Chondrocyte (in vitro differentiated cells): ENCODE measurements around the gene ZHX3. TPM values are rescaled to one million over a fixed set of nuclear protein-coding genes. Genes with fewer than 3 reads are reported as not detected.
"Not testable (repeated sequence)": the region's sequence is repeated elsewhere in the genome, so short reads cannot be mapped to it uniquely, and the experiment has no call there.

Experiments used
- DNase-seq: peaks from one replicate; pipeline ENCODE4 v3.0.0; 2021; ENCODE audit warnings: mixed read lengths, low spot score
- H3K27ac Mint-ChIP-seq: one replicate; pipeline ENCODE4 v1.8.0; 2021; ENCODE audit warnings: mild to moderate bottlenecking, moderate library complexity, mixed read lengths; ENCODE audit not compliant: unreplicated experiment
- H3K27me3 Mint-ChIP-seq: 2 replicates; pipeline ENCODE4 v1.8.0; 2021; ENCODE audit warnings: low read depth, mixed read lengths
- H3K36me3 Mint-ChIP-seq: 2 replicates; pipeline ENCODE4 v1.8.0; 2021; ENCODE audit warnings: low read depth, mixed read lengths
- H3K4me1 Mint-ChIP-seq: 2 replicates; pipeline ENCODE4 v1.8.0; 2021; ENCODE audit warnings: low read depth, mild to moderate bottlenecking, mixed read lengths
- H3K4me3 Mint-ChIP-seq: one replicate; pipeline ENCODE4 v1.8.0; 2021; ENCODE audit warnings: mild to moderate bottlenecking, moderate library complexity, mixed read lengths; ENCODE audit not compliant: unreplicated experiment
- H3K9me3 Mint-ChIP-seq: 2 replicates; pipeline ENCODE4 v1.8.0; 2021; ENCODE audit warnings: low read depth, mixed read lengths
- total RNA-seq: library from RNA; stranded (reverse); gene quantifications from 3 replicates; pipeline ENCODE4 v1.2.1, GENCODE V29; 2021
- TF ChIP-seq, protein P1 (sequence below): fragments of 200-600 bp; sonication (generic); IDR thresholded peaks from 2 replicates; pipeline ENCODE4 v1.5.0; 2021; ENCODE audit warnings: antibody characterized with exemption, mild to moderate bottlenecking, moderate library complexity

ZHX3 gene
- total RNA-seq, 1 donor from 2014 or later, result 52.9 TPM

GRCh38 chr20:41135888-41136679, 181.4 kb downstream of the ZHX3 start:
- no peaks in the 10 kb centered on the region for H3K9me3 Mint-ChIP-seq
- H3K36me3 Mint-ChIP-seq, result no peaks in the 10 kb centered on the region
- no peaks in the 10 kb centered on the region for H3K27me3 Mint-ChIP-seq
- TF ChIP-seq, protein P1, sequence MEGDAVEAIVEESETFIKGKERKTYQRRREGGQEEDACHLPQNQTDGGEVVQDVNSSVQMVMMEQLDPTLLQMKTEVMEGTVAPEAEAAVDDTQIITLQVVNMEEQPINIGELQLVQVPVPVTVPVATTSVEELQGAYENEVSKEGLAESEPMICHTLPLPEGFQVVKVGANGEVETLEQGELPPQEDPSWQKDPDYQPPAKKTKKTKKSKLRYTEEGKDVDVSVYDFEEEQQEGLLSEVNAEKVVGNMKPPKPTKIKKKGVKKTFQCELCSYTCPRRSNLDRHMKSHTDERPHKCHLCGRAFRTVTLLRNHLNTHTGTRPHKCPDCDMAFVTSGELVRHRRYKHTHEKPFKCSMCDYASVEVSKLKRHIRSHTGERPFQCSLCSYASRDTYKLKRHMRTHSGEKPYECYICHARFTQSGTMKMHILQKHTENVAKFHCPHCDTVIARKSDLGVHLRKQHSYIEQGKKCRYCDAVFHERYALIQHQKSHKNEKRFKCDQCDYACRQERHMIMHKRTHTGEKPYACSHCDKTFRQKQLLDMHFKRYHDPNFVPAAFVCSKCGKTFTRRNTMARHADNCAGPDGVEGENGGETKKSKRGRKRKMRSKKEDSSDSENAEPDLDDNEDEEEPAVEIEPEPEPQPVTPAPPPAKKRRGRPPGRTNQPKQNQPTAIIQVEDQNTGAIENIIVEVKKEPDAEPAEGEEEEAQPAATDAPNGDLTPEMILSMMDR, result no peak
- DNase-seq, result no peak
- peak overlapping the region; percentile 84 for H3K27ac Mint-ChIP-seq
- peak overlapping the region; percentile 70 for H3K4me3 Mint-ChIP-seq
- H3K4me1 Mint-ChIP-seq, result peaks cover 43% of the 10 kb centered on the region

GRCh38 chr20:41135187-41135887, 182.2 kb downstream of the ZHX3 start:
- H3K36me3 Mint-ChIP-seq, result no peaks in the 10 kb centered on the region
- H3K4me3 Mint-ChIP-seq, result peak overlapping the region; percentile 70
- peak overlapping the region; percentile 38 for H3K27ac Mint-ChIP-seq
- TF ChIP-seq, protein P1, result peak; percentile 85
- no peaks in the 10 kb centered on the region for H3K9me3 Mint-ChIP-seq
- peaks cover 35% of the 10 kb centered on the region for H3K4me1 Mint-ChIP-seq
- no peak for DNase-seq
- H3K27me3 Mint-ChIP-seq, result no peaks in the 10 kb centered on the region

DNA sequence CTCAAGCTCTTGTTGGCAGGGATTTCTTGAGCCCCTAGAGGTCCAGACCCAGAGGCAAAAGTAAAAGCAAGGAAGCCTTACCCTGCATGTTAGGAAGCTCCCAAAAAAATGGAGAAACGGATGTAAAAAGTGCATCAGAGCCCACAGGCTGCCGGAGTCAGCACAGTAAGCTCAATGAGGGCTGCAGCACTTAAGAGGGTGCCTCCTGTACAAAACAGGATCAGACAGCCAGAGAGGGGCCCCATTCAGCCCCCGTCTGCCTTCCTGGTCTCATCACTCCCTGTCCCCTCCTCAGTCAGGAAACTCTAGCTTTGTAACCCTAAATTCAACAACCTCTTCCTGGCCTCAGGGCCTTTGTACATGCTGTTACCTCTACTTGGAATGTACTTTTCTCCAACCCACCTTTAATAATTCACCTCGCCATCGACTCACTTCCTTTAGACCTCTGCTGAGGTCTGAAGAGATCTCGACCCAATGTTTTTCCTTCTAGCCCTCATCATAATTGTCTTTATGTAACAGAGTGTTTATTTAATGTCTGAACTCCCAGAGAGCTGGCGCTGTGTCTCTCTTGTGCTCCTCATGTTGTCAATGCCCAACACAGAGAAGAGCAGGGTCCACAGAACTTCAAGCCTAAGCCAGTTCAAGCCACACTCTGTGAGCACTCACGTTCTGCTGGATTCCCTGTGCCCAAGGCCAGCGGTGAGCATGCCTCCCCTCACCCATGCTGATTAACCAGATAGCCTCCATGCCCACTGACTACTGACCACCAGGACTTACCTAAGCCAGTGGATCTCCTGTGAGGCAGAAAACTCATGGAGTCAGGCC, 183.0 kb downstream of the ZHX3 start:
- H3K4me1 Mint-ChIP-seq, result peaks cover 27% of the 10 kb centered on the region
- no peak overlapping the region for H3K4me3 Mint-ChIP-seq

DNA sequence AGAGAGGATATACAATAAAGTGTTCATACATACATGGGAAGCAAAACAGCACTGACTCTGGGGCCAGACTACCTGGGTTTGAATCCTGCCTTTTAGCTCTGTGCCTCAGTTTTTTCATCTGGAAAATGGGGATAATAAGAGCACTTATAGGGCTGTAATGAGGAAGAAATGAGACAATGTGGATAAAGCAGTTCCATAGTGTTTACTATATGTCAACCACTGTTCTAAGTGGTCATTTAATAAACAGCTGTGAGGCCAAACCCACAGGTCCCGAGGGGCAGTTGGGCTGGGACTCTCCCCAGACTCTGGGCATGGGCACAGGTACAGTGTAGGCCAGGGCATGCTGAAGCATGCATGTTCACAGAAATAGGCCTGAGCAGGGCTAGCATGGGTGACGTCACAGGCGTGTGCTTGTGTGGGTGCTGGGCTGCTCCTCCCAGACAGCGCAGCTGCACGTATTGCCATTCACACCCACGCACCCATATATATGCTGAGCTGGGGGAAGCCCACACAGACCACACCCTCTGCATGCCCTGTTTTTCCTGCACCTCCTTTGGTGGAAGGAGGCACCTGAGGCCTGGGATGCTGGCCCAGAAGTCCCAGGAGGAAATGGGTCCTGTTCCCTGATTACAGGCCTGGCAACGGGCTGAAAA, 183.7 kb downstream of the ZHX3 start:
- Mint-ChIP-seq H3K4me1 (peaks cover 20% of the 10 kb centered on the region), H3K27me3 (no peaks in the 10 kb centered on the region), H3K36me3 (peaks cover 2% of the 10 kb centered on the region), H3K4me3 (no peak overlapping the region), H3K9me3 (no peaks in the 10 kb centered on the region), H3K27ac (no peak overlapping the region)
- TF ChIP-seq, protein P1, result no peak
- no peak for DNase-seq

More for the DNA sequence above, 183.0 kb downstream of the ZHX3 start:
- H3K27me3 Mint-ChIP-seq, result no peaks in the 10 kb centered on the region
- TF ChIP-seq, protein P1, result no peak
- DNase-seq, result no peak
- no peaks in the 10 kb centered on the region for H3K9me3 Mint-ChIP-seq
- H3K27ac Mint-ChIP-seq, result no peak overlapping the region
- no peaks in the 10 kb centered on the region for H3K36me3 Mint-ChIP-seq

DNA sequence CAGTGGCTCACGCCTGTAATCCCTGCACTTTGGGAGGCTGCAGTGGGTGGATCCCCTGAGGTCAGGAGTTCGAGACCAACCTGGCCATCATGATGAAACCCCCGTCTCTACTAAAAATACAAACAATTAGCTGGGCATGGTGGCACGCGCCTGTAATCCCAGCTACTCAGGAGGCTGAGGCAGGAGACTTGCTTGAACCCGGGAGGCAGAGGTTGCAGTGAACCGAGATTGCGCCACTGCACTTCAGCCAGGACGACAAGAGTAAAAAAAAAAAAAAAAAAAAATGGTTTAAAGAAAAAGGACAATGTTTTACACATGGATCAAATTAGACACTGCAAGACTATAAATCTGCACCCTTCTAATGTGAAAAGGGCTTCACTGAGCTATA, 185.1 kb downstream of the ZHX3 start:
- not testable (repeated sequence) for H3K4me3 Mint-ChIP-seq, H3K9me3 Mint-ChIP-seq, H3K27me3 Mint-ChIP-seq, H3K36me3 Mint-ChIP-seq, DNase-seq, H3K27ac Mint-ChIP-seq
- peaks cover 15% of the 10 kb centered on the region for H3K4me1 Mint-ChIP-seq
